Measurements from ENCODE around the gene PLEKHN1.

- TF ChIP-seq, protein P1, sequence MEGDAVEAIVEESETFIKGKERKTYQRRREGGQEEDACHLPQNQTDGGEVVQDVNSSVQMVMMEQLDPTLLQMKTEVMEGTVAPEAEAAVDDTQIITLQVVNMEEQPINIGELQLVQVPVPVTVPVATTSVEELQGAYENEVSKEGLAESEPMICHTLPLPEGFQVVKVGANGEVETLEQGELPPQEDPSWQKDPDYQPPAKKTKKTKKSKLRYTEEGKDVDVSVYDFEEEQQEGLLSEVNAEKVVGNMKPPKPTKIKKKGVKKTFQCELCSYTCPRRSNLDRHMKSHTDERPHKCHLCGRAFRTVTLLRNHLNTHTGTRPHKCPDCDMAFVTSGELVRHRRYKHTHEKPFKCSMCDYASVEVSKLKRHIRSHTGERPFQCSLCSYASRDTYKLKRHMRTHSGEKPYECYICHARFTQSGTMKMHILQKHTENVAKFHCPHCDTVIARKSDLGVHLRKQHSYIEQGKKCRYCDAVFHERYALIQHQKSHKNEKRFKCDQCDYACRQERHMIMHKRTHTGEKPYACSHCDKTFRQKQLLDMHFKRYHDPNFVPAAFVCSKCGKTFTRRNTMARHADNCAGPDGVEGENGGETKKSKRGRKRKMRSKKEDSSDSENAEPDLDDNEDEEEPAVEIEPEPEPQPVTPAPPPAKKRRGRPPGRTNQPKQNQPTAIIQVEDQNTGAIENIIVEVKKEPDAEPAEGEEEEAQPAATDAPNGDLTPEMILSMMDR (IDR thresholded peaks at IDR 0.05; ENCODE audit: low read length) = no peak
- TF ChIP-seq EZH2 (IDR thresholded peaks at IDR 0.05; ENCODE audit: borderline replicate concordance, low read length) = no peak
These were observed 55.0 kb downstream of the PLEKHN1 start for GRCh38 chr1:1021010-1021919.
